ENCODE measurements around the gene PCBP3. TPM values are rescaled to one million over a fixed set of nuclear protein-coding genes. Genes with fewer than 3 reads are reported as not detected.

Gene PCBP3
- total RNA-seq, 4 donors from 2014 or later, result 0.99 to 7.0 (median 2.5) TPM; not detected in 1

DNA sequence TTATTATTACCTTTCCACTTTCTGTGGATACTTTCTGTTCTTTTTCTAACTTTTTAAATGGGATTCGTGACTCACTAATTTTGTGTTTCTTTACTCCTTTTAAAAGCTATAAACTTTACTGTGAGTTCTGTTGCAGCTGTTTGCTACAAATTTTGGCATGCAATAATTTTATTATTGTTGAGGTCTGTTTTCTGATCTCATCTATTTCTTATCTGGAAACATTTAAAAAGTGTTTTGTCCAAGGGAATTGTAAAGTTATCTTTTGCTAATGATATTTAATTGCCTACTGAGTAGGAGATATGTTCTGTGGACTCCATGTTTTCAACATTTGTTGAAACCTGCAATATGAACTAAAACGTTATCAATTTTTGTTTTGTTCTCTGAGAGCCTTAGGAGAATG lies 199.9 kb downstream of the PCBP3 start:
- H3K4me3 ChIP-seq (ENCODE audit: low read depth, poor library complexity, severe bottlenecking), result no peak overlapping the region
- DNase-seq (ENCODE audit: low spot score in 2 of 2), result no peak
- WGBS, 2 donors, result 62 to 66% methylated on average over 2 of the region's 2 CpGs
- no peak for TF ChIP-seq POLR2A (IDR thresholded peaks at IDR 0.05)
- TF ChIP-seq, protein P1, sequence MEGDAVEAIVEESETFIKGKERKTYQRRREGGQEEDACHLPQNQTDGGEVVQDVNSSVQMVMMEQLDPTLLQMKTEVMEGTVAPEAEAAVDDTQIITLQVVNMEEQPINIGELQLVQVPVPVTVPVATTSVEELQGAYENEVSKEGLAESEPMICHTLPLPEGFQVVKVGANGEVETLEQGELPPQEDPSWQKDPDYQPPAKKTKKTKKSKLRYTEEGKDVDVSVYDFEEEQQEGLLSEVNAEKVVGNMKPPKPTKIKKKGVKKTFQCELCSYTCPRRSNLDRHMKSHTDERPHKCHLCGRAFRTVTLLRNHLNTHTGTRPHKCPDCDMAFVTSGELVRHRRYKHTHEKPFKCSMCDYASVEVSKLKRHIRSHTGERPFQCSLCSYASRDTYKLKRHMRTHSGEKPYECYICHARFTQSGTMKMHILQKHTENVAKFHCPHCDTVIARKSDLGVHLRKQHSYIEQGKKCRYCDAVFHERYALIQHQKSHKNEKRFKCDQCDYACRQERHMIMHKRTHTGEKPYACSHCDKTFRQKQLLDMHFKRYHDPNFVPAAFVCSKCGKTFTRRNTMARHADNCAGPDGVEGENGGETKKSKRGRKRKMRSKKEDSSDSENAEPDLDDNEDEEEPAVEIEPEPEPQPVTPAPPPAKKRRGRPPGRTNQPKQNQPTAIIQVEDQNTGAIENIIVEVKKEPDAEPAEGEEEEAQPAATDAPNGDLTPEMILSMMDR (IDR thresholded peaks at IDR 0.05), result no peak
- intact Hi-C loops (cut with DNase I; ENCODE audit: low total_unique reads), result no loop called here

DNA sequence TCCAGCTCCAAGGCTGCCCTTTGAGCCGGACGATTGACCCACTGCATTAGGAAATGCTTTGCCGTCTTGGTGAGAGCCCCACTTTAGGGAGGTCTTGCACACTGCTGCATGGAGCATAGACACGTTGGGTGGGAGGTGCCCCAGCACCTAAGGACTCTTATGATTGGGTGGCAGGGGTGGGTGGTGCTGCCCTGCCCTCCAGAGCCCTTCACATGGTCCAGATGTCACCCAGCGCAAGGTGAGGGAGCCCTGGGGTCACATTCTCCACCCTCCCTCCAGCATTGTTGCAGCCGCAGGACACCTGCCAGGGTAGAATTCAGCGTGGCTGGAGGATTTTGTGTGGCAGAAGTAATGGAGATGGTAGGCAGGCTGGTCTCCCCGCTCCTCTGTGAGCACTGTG lies 200.7 kb downstream of the PCBP3 start:
- 84 to 85% methylated on average over 8 of the region's 8 CpGs for WGBS, 2 donors
- H3K4me3 ChIP-seq (ENCODE audit: low read depth, poor library complexity, severe bottlenecking), result no peak overlapping the region
- intact Hi-C loops (cut with DNase I; ENCODE audit: low total_unique reads), result no loop called here
- DNase-seq (ENCODE audit: low spot score in 2 of 2), result peak in 1 of 2 donors; percentile 72
- TF ChIP-seq, protein P1 (IDR thresholded peaks at IDR 0.05), result no peak
- no peak for TF ChIP-seq POLR2A (IDR thresholded peaks at IDR 0.05)

DNA sequence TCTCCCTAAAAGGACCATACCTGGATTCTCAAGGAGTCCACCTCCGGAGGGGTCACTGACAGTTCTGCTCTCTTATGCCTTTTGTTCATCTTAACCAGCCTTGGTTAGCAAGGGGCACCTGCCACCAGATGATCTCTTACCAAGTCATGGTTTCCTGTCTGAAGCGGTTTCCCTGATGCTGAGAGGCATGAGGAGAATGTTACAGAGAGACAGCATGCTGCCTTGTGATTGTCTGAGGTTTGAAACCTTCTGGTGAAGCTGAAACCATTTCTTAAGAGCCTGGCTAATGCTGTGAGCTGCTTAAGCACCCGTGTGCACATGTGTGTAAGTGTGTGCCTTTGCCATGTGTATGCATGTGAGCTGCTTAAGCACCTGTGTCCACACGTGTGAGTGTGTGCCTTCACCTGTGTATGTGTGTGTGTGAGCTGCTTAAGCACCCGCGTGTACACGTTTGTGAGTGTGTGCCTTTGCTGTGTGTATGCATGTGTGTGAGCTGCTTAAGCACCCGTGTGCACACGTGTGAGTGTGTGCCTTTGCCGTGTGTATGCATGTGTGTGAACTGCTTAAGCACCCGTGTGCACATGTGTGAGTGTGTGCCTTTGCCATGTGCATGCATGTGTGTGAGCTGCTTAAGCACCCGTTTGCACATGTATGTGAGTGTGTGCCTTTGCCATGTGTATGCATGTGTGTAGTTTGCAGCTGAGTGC lies 201.7 kb downstream of the PCBP3 start:
- H3K4me3 ChIP-seq (ENCODE audit: low read depth, poor library complexity, severe bottlenecking), result no peak overlapping the region
- 79 to 85% methylated on average over 12 of the region's 12 CpGs for WGBS, 2 donors
- intact Hi-C loops (cut with DNase I; ENCODE audit: low total_unique reads), result no loop called here
- TF ChIP-seq, protein P1 (IDR thresholded peaks at IDR 0.05), result no peak
- TF ChIP-seq POLR2A (IDR thresholded peaks at IDR 0.05), result no peak
- peak in 1 of 2 donors; percentile 43 for DNase-seq (ENCODE audit: low spot score in 2 of 2)

DNA sequence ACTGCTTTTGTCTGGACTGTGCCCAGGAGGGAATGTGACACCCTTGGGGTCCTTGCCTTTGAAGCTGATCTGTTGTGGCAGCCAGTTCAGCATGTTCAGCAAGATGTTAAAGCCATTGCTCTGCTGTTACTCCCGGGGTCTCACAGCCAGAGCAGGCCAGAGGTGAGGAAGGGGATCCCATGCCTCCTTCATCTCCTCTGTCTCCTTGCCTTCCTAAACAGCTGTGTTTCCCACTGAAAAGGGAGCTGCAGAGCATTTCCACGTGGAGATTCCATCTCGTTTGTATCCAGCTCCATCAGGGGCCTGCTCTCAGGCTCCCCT lies 202.2 kb downstream of the PCBP3 start:
- peak in 1 of 2 donors; percentile 60 for DNase-seq (ENCODE audit: low spot score in 2 of 2)
- TF ChIP-seq, protein P1 (IDR thresholded peaks at IDR 0.05), result no peak
- TF ChIP-seq POLR2A (IDR thresholded peaks at IDR 0.05), result no peak
- WGBS, 2 donors, result 39 to 57% methylated on average over 3 of the region's 3 CpGs
- intact Hi-C loops (cut with DNase I; ENCODE audit: low total_unique reads), result no loop called here
- H3K4me3 ChIP-seq (ENCODE audit: low read depth, poor library complexity, severe bottlenecking), result no peak overlapping the region

DNA sequence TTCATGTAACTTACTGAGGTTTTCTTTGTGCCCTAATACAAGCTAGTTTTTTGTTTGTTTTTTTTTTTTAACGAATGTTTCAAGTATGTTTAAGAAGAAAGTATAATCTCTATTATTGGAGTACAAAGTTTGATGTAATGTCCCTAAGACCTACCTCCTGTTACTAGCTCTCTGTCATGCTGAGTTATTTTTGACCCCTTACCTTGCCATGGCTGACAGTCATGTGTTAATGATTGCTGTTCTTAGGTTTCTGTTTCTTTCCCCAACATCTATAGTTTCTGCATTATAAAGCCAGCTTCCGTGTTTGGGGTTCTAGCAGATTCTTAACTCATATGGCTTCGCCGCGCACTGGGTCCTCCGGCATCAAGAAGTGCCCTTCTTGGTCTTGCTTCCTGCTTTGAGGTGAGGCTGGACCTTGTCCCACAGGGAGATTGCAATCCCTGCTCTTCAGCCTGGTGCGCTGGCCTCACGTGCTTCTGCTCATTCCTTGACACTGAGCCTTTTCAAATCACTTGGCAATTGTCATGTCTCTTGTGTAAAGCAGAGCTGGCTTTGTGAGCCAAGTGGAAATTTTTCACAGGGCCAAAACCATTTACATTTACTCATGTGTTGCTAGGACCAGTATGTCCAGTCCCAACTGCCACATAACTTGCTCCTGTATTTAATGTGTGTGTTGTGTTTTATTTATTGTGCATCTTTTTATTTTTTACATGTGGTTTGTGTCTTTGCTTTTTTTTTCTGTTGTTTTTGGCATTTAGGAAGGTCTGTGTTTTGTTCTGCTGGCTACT lies 203.0 kb downstream of the PCBP3 start:
- 66 to 69% methylated on average over 8 of the region's 8 CpGs for WGBS, 2 donors
- H3K4me3 ChIP-seq (ENCODE audit: low read depth, poor library complexity, severe bottlenecking), result no peak overlapping the region
- DNase-seq (ENCODE audit: low spot score in 2 of 2), result peak; percentile 62 to 87
- TF ChIP-seq, protein P1 (IDR thresholded peaks at IDR 0.05), result no peak
- no peak for TF ChIP-seq POLR2A (IDR thresholded peaks at IDR 0.05)
- intact Hi-C loops (cut with DNase I; ENCODE audit: low total_unique reads), result no loop called here

Measured in lower leg skin (tissue), 4 donors.